Endothelial cell of hepatic sinusoid (primary cell): ENCODE data around the gene SPINK1.
"Not testable (repeated sequence)": the region's sequence is repeated elsewhere in the genome, so short reads cannot be mapped to it uniquely, and the experiment has no call there.

ENCODE experiments used
- in situ Hi-C: cut with HindIII; loops from 2 replicates; pipeline ENCODE4 v1.10.0; 2017; ENCODE audit warnings: low sequenced_read_pairs

Gene SPINK1

DNA sequence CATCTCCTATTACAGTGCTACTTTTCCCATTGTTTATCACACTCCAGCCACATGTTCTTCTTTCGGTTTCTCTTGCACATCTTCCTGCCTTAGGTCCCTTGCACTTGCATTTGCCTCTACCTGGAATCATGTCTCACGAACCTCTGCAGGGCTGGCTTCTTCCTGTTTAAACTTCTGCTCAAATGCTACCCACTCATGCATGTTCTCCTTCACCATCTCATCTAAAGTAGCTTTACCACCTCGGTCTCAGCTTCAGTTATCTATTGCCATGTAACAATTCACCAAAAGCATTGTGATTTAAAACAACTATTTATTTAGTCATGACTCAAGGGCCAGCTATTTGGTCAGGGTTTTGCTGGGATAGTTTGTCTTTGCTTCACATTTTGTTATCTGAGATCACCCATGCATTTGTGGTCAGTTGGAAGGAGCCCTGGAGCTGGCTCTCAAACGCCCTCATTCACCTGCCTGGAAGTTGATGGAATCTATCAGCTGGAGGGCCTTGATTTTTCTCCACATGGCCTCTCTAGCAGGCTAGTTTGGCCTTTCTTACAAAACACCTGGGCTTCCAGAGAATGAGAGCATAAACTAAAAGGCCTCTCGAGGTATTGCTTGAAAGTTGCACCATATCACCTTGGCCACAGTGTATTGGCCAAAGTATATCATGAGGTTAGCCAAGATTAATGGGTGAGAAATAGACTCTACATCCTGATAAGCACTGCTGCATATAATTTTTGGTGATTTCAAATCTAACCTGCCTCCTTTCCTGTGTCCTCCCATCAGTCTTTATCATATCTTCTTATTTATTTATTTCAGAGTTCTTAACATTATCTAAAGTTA is 21.4 kb downstream of the SPINK1 start:
- in situ Hi-C loops, result no loop called here

DNA sequence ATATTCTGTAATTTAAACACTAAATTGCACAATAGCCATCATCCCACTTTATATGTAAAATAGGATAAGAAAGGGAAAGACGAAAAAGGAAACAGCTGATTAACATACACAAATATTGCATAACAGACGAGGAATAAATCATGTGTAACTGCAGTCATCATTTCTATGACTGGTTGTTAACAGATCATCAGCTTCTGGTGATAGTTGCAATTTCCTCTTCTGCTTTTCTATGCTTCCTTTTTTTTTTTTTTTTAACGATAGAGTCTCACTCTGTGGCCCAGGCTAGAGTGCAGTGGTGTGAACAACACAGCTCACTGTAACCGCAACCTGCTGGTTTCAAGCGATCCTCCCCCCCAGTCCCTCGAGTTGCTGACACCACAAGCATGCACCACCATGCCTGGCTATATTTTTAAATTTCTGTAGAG is 26.4 kb downstream of the SPINK1 start:
- in situ Hi-C loops, result no loop called here

GRCh38 chr5:147804334-147804733 is 27.1 kb downstream of the SPINK1 start:
- in situ Hi-C loops, result no loop called here

GRCh38 chr5:147803926-147804325 is 27.5 kb downstream of the SPINK1 start:
- in situ Hi-C loops, result no loop called here

DNA sequence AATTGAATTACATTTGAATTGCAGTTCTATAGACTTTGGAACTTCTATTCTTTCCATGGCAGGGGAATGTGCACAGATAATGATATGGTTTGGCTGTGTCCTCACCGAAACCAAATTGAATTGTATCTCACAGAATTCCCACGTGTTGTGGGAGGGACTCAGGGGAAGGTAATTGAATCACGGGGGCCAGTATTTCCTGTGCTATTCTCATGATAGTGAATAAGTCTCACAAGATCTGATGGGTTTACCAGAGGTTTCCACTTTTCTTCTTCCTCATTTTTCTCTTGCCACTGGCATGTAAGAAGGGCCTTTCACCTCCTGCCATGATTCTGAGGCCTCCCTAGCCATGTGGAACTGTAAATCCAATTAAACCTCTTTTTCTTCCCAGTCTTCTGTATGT is 28.3 kb downstream of the SPINK1 start:
- in situ Hi-C loops, result not testable (repeated sequence)

DNA sequence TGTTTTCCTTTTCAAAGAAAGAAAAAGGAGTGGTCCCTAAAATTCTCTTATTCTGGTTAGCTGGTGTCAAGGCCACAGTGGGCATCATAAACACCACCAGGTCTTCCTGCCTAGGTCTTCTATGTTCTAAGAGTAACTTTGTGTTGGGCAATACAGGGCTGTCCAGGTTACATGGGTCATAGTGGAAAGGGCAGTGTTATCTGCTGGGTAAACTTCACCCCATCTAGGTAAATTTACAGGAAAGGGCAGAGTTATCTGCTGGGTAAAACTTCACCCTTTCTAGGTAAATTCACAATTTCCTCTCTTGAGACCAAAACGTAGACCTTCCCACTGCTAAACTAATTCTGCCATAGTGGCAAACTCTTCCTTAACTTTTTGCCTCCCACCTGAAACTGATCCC is 30.0 kb downstream of the SPINK1 start:
- in situ Hi-C loops, result no loop called here

DNA sequence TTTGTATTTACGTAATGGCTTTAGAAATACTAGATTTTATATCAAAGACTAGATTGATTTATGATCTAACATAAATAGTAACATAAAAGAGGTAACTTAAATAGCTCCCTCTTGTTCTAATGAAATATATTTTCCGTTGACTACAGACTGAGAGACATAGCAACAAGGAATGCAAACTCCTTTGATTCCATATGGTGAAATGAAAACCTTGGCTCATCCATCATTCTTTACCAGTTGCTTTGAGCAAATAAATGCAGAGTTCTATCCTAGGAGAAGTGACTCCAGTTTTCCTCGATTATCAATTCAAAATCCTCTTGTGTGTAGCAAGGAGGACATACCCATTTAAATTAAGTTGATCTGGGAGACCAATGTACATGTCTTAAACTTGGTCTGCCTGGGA is 31.0 kb downstream of the SPINK1 start:
- in situ Hi-C loops, result no loop called here

GRCh38 chr5:147796556-147797308 is 34.7 kb downstream of the SPINK1 start:
- in situ Hi-C loops, result no loop called here

DNA sequence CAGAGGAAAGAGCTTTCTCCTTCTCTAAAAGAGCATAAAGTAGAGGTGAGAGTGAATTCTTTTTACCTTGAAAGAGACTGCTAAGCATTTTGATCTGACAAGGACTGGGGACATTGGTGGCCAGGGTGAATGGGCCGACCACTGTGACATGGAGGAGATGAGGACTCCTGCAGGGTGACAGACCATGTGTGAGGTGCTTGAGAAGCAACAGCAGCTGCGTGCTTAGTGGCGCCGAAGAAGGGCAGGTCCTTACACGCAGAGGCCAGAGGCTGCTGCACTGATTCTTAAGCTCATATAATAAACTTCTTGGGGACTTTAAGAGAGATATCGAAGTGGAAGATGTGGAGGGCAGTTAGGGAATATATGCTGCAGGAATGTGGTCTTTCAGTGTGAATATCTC is 40.3 kb downstream of the SPINK1 start:
- in situ Hi-C loops, result no loop called here

GRCh38 chr5:147789820-147790219 is 41.7 kb downstream of the SPINK1 start:
- in situ Hi-C loops, result no loop called here

DNA sequence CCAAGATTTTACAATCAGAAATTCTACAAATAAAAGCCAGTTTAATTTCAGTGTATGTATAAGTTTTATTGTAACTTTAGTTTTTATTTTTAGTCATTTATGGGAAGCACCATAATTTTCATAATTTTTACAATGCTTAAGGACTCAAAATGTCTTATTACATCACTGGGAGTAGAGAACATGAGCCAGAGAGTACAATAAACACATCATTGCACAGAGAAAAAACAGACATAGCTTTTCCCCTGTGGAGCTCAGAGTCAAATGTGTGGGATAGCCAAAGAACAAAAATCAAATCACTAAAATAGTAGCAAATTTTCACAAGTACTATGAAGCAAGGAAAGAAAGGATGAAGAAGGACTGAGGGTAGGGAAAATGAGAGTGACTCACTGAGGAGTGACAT is 43.4 kb downstream of the SPINK1 start:
- in situ Hi-C loops, result no loop called here

DNA sequence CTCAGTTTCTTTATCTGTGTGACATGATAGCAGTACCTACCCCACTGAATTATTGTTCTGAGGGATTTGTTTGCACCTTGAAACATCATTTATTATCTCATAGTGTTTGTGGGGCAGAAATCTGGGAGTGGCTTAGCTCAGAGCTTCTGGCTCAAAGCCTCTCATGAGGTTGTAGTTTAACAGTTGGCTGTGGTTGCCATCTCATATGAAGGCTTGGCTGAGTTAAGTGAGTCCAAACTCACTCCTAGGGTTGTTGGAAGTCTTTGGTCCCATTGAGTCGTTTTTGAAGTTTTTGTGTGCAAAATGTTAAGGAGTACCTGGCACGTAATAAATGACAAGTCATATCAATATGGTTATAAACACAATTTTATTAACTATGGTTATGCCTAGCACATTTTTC is 45.3 kb downstream of the SPINK1 start:
- in situ Hi-C loops, result no loop called here

- in situ Hi-C loops, result no loop called here
Observed at GRCh38 chr5:147784146-147784987, 47.1 kb downstream of the SPINK1 start.

GRCh38 chr5:147782110-147783028 is 49.1 kb downstream of the SPINK1 start, which contains the start of gene JAKMIP2:
JAKMIP2 (minus strand) TSS chr5:147782728; CDS start chr5:147671806, 110,922 bp downstream.
- in situ Hi-C loops, result no loop called here

DNA sequence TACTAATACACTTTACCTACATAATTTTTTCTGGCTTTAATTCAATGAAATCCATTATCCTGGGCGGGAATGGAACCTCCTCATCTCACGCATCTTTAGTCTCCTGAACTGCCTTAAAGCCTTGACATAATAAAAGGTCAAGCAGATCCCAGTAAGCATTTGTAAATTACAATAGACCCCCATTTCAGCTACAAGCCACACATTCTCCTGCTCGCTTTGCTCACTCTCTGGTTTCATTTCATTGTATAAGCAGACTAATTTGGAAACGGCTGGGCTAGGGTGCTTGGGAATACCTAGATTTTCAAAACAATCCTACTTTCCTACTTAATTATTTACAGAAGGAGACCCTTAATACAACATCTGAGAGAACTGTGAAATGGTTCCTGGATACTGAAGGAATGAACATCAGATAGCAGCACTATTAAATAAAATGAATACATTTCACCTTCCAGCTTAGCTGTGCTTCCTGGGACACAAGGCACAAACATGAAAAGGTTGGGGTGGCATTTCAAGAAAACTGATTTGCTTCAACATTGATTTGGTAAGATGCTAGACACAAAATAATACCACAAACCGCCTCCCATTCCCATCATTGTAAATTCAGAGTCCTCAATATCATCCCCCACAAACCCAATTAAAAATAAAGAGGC is 50.4 kb downstream of the SPINK1 start:
- in situ Hi-C loops, result no loop called here

DNA sequence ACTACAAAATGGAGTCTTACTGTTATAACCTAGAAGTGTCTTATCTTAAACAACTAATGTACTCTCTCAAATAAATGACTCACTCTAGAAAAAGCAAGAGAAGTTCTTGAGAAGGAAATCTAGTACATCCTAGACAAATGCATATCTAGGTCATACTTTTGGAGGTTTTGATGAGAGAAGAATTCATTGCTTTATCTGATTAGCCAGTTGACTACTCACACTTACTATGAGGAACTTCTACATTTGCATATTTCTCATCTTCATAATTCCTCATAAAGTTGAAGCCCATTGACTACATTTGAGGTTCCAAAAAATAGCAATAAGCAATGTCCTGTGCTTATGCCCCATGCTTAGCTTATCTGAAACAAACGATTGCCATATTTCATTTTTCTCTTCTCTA is 51.8 kb downstream of the SPINK1 start:
- in situ Hi-C loops, result no loop called here

DNA sequence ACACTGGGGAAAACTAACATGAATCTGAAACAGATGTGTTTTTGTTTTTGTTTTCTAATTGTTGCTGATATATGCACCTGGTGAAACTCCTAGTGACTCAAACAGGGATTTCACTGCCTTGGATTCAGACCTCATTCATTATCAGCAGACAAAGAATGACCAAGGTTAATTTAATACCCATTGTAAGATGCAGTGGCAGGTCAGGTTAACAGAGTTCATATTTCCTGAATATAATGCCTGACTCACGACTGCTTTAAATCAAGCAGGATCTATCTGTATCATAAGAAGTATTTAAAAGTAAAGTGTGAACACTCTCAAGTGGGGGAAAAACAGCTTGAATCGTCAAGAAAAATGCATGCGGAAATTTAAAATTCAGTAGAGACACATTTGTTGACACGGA is 54.5 kb downstream of the SPINK1 start:
- in situ Hi-C loops, result no loop called here
